Aortic smooth muscle cell (primary cell): ENCODE data around the gene RBKS. TPM values are rescaled to one million over a fixed set of nuclear protein-coding genes. Genes with fewer than 3 reads are reported as not detected.

Experiments
- total RNA-seq: library from RNA; depleted of rRNA; stranded (reverse); fragments of >200 nt; gene quantifications from 2 replicates; pipeline ENCODE4 v1.2.3, GENCODE V29; 2014

Gene RBKS
- 2.3 and 2.4 TPM in 2 replicates for total RNA-seq

GRCh38 chr2:27890146-27890923, at the start of gene RBKS, which contains the start of gene BABAM2:
RBKS (minus strand) TSS chr2:27890387; CDS start chr2:27890345, 42 bp downstream.
BABAM2 (plus strand) TSS chr2:27890729; CDS start chr2:27894557, 3,828 bp downstream.

GRCh38 chr2:27771548-27772335, 118.4 kb downstream of the RBKS start, which contains the start of gene MRPL33:
MRPL33 (plus strand) TSS chr2:27771719; CDS start chr2:27771778, 59 bp downstream.

Other genes starting within 250 kb of the RBKS start
- 15.1 and 17.8 TPM in 2 replicates for gene SUPT7L, start 226.8 kb downstream of the RBKS start, total RNA-seq
- gene SLC4A1AP, start 226.5 kb downstream of the RBKS start, total RNA-seq, result 32.5 and 35.3 TPM in 2 replicates
- 61.4 and 71.4 TPM in 2 replicates for gene MRPL33, start 118.7 kb downstream of the RBKS start, total RNA-seq
- 24.7 and 29.7 TPM in 2 replicates for gene BABAM2, start 342 bp upstream of the RBKS start, total RNA-seq